ENCODE measurements around the gene UPK3B.
"Not testable (repeated sequence)": the region's sequence is repeated elsewhere in the genome, so short reads cannot be mapped to it uniquely, and the experiment has no call there.

The UPK3B gene

DNA sequence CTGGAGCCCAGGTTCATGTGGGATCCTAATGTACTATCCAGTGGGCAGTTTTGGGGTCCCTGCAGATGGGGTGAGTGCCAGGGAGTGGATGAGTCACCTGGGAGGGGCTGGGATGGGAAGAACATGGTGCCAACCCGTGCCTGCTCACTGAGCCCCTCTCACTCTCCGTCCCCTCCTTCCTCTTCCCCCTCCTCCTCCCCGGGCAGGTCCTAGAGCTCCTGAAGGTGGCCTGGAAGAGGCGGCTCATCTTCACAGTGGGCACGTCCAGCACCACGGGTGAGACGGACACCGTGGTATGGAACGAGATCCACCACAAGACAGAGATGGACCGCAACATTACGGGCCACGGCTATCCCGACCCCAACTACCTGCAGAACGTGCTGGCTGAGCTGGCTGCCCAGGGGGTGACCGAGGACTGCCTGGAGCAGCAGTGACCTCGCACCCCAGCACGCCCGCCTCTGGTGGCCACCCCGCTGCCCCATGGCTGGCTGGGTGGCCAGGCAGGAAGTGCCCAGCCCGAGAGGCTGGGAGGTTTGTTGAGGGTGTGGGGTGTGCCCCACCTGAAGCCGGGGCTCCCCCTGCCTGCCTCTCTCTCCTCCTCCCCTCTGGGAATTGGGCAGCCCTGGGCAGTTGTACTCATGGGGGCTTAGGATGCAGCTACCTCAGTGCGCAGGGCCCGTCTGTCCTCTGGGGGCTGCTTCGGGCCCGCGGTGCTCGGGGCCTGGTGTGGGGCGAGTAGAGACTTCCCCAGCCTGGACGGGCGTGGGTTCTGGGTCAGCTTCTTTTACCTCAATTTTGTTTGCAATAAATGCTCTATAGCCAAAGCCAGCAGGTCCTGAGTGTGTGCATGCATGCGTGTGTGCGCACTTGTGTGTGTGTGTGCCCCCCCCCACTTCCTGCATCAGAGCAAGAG, 4.9 kb upstream of the UPK3B start:
- no peak for DNase-seq (ENCODE audit: low read depth in 1 of 2, low spot score in 1 of 2)
- in situ Hi-C loops (cut with HindIII; ENCODE audit: low pct_unique_long_range_greater_than_20kb, low sequenced_read_pairs) = no loop called here
- TF ChIP-seq JUND (IDR thresholded peaks at IDR 0.05; ENCODE audit: low read depth) = no peak

DNA sequence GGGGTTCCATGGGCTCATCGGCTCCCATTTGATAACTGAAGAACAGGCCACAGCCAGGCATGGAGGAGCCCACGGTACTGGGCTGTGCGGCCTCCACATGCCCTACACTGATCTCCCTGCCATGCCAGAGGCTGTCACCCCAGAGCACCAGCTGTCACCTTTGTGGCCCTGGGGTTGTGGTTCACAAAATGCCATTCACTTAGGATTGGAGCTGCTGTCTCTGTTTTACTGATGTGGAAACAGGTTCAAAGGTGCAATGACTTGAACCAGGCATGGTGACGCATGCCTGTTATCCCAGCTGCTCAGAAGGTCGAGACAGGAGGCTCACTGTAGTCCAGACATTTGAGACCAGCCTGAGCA, 4.3 kb upstream of the UPK3B start:
- in situ Hi-C loops (cut with HindIII; ENCODE audit: low pct_unique_long_range_greater_than_20kb, low sequenced_read_pairs) = no loop called here
- DNase-seq (ENCODE audit: low read depth in 1 of 2, low spot score in 1 of 2) = no peak

DNA sequence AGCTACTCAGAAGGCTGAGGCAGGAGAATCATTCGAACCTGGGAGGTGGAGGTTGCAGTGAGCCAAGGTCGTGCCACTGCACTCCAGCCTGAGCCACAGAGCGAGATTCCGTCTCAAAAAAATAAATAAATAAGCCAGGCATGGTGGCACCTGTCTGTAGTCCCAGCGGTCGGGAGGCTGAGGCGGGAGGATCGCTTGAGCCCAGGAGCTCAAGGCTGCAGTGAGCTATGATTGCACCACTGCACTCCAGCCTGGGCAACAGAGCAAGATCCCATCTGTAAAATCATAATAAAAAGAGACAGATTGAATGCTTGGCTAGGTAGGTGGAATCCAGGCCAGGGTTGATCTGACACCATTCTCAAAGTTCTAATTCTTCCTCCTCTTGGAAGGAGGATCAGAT, 3.7 kb upstream of the UPK3B start:
- DNase-seq (ENCODE audit: low read depth in 1 of 2, low spot score in 1 of 2); in situ Hi-C loops (cut with HindIII; ENCODE audit: low pct_unique_long_range_greater_than_20kb, low sequenced_read_pairs): not testable (repeated sequence)

More for the DNA sequence above, 4.3 kb upstream of the UPK3B start:
- TF ChIP-seq JUND (IDR thresholded peaks at IDR 0.05; ENCODE audit: low read depth) = no peak

DNA sequence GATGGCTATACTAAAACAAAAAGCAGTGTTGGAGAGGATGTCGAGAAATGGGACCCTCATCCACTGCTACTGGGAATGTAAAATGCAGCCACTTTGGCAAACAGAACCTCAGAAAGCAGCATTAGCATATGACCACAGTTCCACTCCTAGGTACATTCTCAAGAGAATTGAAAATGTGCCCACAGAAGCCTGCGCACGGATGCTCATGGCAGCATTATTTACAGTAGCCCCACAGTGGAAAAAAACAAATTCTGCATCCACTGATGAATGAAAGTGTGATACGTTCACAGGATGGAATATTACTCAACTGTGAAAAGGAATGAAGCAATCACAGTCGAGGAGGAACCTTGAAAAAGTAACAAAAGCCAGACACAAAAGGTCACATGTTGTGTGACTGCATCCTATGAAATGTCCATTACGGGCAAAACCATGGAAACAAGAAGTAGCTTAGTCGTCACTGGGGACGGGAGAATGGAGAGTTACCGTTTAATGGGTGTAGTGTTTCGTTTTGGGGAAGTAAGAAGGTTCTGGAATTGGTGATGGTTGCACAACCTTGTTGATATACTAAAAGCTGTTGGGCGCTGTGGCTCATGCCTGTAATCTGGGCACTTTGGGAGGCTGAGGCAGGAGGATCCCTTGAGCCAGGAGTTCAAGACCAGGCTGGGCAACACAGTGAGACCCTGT, 2.5 kb upstream of the UPK3B start:
- no peak for TF ChIP-seq JUND (IDR thresholded peaks at IDR 0.05; ENCODE audit: low read depth)
- no peak for DNase-seq (ENCODE audit: low read depth in 1 of 2, low spot score in 1 of 2)
- in situ Hi-C loops (cut with HindIII; ENCODE audit: low pct_unique_long_range_greater_than_20kb, low sequenced_read_pairs) = no loop called here

DNA sequence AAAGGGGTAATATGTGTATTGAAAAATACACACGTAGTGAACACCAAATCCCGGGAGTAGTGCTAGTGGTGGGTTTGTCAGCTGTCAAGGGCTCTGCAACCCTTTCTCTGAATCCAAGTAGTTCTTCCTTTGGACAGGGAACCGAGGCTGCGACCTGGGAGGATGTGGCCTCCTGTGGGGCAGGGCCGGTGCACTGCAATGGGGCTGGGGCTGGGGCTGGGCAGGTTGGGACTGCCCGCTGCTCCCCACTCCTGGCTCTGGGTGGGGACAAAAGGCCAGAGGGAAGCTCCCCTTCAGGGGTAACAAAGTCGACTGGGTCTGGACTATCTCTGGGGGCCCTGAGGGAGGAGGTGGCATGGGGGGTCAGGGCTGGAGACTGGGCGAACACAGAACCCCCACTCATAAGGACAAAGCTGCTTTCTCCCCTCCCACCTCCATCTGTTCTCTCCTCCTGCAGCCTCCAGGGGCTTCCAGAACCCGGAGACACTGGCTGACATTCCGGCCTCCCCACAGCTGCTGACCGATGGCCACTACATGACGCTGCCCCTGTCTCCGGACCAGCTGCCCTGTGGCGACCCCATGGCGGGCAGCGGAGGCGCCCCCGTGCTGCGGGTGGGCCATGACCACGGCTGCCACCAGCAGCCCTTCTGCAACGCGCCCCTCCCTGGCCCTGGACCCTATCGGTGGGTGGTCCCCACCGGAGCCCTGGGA, 1.0 kb downstream of the UPK3B start:
- not testable (repeated sequence) for DNase-seq (ENCODE audit: low read depth in 1 of 2, low spot score in 1 of 2)

DNA sequence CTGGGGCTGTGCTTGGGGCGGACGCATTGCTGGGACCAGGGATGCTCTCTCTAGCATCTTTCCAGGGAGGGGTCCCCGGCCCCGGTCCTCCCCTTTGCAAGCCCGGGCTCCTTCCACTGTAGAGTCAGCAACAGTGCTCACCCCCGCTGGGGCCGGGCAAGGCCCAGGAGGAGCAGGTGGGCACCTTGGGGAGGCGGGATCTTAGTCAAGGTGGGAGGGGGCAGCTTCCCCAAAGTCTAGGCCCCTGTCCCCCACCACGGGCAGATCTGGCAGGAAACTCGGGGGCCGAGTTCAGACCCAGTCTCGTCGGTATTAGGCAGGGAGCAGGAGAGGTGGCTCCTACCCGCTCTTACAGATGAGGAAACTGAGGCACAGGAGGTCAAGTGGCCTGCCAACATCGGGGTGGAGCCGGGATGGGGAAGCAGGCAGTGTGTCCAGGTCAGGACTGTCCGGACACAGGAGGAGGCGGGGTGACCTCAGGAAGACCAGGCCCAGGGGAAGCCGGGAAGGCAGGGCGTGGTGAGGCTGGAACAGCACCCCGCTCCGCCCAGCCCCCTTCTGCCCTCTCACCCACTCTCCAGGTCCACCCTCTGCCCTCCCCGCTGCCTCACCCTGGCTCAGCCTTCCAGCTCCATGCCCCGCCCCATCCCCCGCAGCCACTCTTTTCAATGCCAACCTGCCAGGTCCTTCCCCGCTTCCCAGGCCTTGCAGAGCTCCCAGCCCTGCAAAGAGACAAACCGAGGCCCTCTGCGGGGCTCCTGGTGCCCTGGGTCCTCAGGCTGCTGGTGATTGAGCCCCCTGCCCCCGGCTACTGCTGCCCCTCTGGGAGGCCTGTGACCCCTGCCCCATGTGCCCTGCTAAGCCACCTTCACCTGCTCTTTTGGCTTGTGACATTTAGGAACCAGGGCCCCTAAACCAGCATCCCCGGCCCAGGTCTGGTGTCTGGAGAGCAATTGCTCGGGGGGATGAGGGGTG, 1.8 kb downstream of the UPK3B start:
- DNase-seq (ENCODE audit: low read depth in 1 of 2, low spot score in 1 of 2); in situ Hi-C loops (cut with HindIII; ENCODE audit: low pct_unique_long_range_greater_than_20kb, low sequenced_read_pairs): not testable (repeated sequence)

More for the DNA sequence above, 1.0 kb downstream of the UPK3B start:
- in situ Hi-C loops (cut with HindIII; ENCODE audit: low pct_unique_long_range_greater_than_20kb, low sequenced_read_pairs) = not testable (repeated sequence)

DNA sequence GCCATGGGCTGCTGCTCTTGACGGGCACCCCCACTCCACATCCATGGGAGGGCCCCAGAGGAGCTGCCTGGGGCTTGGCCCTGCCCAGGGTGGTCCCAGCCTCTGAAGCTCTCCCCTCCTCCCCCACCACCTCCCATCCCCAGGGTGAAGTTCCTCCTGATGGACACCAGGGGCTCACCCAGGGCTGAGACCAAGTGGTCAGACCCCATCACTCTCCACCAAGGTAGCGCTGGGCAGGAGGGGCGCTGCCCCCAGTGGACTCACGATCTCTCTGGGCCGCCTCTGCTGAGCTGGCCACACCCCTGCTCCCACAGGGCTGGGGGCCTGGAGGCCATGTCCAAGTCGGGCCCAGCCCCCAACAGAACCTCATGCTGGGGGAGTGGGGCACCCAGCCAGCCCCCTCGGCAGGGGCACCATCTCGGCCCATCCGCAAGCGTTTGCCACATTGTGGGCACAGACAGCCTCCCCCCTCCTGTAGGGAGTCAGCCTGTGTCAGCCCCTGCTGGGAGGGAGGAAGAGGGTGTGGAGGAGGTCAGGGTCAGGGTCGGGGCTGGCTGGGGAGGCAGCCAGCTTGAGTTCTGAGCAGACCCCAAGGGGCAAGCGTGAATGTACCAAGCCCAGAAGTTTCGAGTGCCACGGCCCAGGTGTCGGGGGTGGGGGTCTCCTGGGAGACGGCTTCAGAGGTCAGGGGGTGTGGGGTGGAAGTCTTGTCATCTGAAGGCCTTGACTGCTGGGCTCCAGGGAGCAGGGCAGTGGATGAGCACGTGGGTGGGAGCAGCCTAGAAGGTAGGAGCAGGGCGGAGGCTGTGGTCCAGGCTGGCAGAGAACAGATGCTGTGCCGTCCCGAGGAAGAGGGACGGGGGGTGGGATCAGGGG, 2.8 kb downstream of the UPK3B start:
- no peak for TF ChIP-seq JUND (IDR thresholded peaks at IDR 0.05; ENCODE audit: low read depth)
- peak in 1 of 2 experiments; percentile 50 for DNase-seq (ENCODE audit: low read depth in 1 of 2, low spot score in 1 of 2)
- in situ Hi-C loops (cut with HindIII; ENCODE audit: low pct_unique_long_range_greater_than_20kb, low sequenced_read_pairs) = no loop called here

DNA sequence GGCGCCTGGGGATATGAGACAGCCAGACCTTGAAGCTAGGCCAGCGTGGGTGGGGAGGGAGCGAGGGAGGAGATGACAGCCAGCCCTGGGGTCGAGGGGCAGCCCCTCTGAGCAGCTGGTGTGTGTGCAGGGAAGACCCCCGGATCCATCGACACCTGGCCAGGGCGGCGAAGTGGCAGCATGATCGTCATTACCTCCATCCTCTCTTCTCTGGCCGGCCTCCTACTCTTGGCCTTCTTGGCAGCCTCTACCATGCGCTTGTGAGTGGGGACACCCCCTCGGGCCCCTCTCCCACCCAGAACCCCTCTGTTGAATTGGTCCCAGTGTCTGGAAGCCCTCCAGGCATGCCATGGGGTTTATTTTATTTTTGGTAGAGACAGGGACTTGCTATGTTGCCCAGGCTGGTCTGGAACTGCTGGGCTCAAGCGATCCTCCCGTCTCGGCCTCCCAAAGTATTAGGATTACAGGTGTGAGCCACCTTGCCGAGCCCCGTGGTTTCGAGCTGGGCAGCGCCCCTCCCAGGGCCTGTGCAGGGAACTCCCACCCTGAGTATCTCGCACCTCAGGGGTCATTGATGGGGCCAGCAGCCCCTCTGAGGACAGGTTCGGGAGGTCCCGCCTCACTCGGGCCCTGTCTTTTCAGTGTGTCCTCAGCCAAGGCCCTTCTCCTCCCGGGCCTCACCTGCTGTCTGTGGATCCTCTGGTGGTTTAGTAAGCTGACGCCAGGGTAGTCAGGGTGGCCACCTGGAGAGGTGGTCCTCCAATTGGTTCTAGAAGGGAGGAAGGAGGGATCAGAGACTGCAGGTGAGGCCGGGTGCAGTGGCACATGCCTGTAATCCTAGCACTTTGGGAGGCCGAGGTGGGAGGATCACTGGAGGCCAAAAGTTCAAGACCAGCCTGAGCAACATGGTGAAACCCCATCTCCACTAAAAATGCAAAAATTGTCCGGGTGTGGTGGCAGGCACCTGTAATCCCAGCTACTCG, 3.8 kb downstream of the UPK3B start:
- no peak for DNase-seq (ENCODE audit: low read depth in 1 of 2, low spot score in 1 of 2)
- in situ Hi-C loops (cut with HindIII; ENCODE audit: low pct_unique_long_range_greater_than_20kb, low sequenced_read_pairs) = no loop called here
- no peak for TF ChIP-seq JUND (IDR thresholded peaks at IDR 0.05; ENCODE audit: low read depth)

DNA sequence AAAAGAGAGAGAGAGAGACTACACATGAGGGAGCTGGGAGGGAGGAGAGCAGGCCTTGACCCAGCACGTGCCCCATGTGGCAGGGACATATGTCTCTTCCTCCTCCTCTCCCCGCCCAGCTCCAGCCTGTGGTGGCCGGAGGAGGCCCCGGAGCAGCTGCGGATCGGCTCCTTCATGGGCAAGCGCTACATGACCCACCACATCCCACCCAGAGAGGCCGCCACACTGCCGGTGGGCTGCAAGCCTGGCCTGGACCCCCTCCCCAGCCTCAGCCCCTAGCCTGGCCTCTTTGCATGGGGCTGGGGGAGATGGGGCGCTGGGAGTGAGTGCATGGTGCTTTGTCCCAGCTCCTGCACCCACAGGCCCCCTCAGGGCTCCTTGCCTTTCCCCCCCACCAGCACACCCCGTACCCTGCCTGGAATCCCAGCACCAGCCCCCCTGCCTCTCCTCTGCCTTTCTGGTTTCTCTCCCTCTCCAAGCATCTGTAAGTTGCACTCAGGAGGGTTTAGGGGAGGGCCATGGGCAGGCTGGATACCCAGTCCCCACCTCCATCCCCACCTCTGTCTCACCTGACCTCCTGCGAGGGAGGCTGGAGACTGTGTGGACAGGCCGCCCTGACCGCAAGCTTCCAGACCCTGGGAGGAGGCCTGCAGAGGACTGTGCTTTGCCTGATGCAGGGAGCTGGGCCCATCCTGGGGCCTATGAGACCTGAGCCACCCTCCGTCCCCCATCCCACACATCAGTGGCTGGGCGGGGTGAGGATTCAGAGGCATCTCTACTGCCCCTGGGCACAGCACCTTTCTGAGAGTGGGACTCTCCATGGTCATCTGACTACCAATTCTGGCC, 4.8 kb downstream of the UPK3B start:
- no peak for TF ChIP-seq JUND (IDR thresholded peaks at IDR 0.05; ENCODE audit: low read depth)
- in situ Hi-C loops (cut with HindIII; ENCODE audit: low pct_unique_long_range_greater_than_20kb, low sequenced_read_pairs) = no loop called here
- no peak for DNase-seq (ENCODE audit: low read depth in 1 of 2, low spot score in 1 of 2)
